Keratinocyte (primary cell): ENCODE data around the gene ZNF2. TPM values are rescaled to one million over a fixed set of nuclear protein-coding genes. Genes with fewer than 3 reads are reported as not detected.

Experiments used
- DNase-seq: peaks from one replicate; pipeline ENCODE4 v3.0.0-alpha.2; 2011; ENCODE audit warnings: low read depth, missing footprints, low spot score
- FAIRE-seq: peaks from 2 replicates; lab custom pipeline; 2011; peaks lifted over from hg19 to GRCh38; lab: Jason Lieb, UNC
- H2AFZ ChIP-seq: 2 replicates; pipeline ENCODE4 v1.6.0; 2012; ENCODE audit warnings: low read length, control low read depth, inconsistent platforms; ENCODE audit not compliant: control insufficient read depth
- H3K27ac ChIP-seq: 2 replicates; pipeline ENCODE4 v1.5.1; 2011; ENCODE audit warnings: low read length; ENCODE audit not compliant: control insufficient read depth, insufficient read depth
- H3K27me3 ChIP-seq: 3 replicates; pipeline ENCODE4 v1.6.0; 2011; ENCODE audit warnings: low read length; ENCODE audit not compliant: control insufficient read depth, insufficient read depth; ENCODE audit errors: extremely low read depth
- H3K36me3 ChIP-seq, 2 experiments: 2 replicates in 1 of 2; 3 replicates in 1 of 2; pipeline ENCODE4 v1.5.1; 2011; ENCODE audit warnings: low read length in 2 of 2, mild to moderate bottlenecking in 1 of 2; ENCODE audit not compliant: control insufficient read depth in 2 of 2, insufficient read depth in 2 of 2; ENCODE audit errors: extremely low read depth in 1 of 2
- H3K4me1 ChIP-seq: 3 replicates; pipeline ENCODE4 v1.5.1; 2011; ENCODE audit warnings: low read length; ENCODE audit not compliant: control insufficient read depth, insufficient read depth; ENCODE audit errors: extremely low read depth
- H3K4me2 ChIP-seq: 3 replicates; pipeline ENCODE4 v1.6.0; 2011; ENCODE audit warnings: low read depth, low read length; ENCODE audit not compliant: control insufficient read depth, insufficient read depth; ENCODE audit errors: extremely low read depth
- H3K4me3 ChIP-seq, 3 experiments: fragments of 200-600 bp in 1 of 3; sonication (generic) in 1 of 3; 2 replicates in 2 of 3; 3 replicates in 1 of 3; pipeline ENCODE4 v1.5.1; 2011 to 2016; ENCODE audit warnings: low read length in 3 of 3, mild to moderate bottlenecking in 3 of 3, control low read depth in 2 of 3, inconsistent platforms in 1 of 3, low read depth in 1 of 3, mixed read lengths in 1 of 3, mixed run types in 1 of 3, moderate library complexity in 1 of 3; ENCODE audit not compliant: control insufficient read depth in 2 of 3, insufficient read depth in 2 of 3; ENCODE audit errors: extremely low read depth in 1 of 3
- H3K79me2 ChIP-seq: 2 replicates; pipeline ENCODE4 v1.6.0; 2012; ENCODE audit warnings: low read length; ENCODE audit not compliant: control insufficient read depth, insufficient read depth
- H3K9ac ChIP-seq: 3 replicates; pipeline ENCODE4 v1.6.0; 2011; ENCODE audit warnings: low read length; ENCODE audit not compliant: control insufficient read depth, insufficient read depth; ENCODE audit errors: extremely low read depth
- H3K9me1 ChIP-seq: 3 replicates; pipeline ENCODE4 v1.6.0; 2011; ENCODE audit warnings: low read length; ENCODE audit not compliant: control insufficient read depth, insufficient read depth; ENCODE audit errors: extremely low read depth
- H3K9me3 ChIP-seq: 2 replicates; pipeline ENCODE4 v1.5.1; 2012; ENCODE audit warnings: low read depth, low read length; ENCODE audit not compliant: control insufficient read depth
- H4K20me1 ChIP-seq: 3 replicates; pipeline ENCODE4 v1.6.0; 2011; ENCODE audit warnings: low read length; ENCODE audit not compliant: control insufficient read depth, insufficient read depth; ENCODE audit errors: extremely low read depth
- CTCF ChIP-seq, 3 experiments: IDR thresholded peaks in 1 of 3; conservative IDR thresholded peaks in 1 of 3; optimal IDR thresholded peaks in 1 of 3; 2 replicates in 2 of 3; 3 replicates in 1 of 3; pipeline versions ENCODE3 to v1.5.1; 2011; ENCODE audit warnings: low read length in 3 of 3, mild to moderate bottlenecking in 3 of 3, moderate library complexity in 2 of 3, control low read depth in 1 of 3, inconsistent platforms in 1 of 3; ENCODE audit not compliant: insufficient read depth in 2 of 3; ENCODE audit errors: extremely low read depth in 1 of 3
- EZH2 ChIP-seq: IDR thresholded peaks from one replicate; pipeline ENCODE4 v1.6.1; 2012; ENCODE audit warnings: inconsistent platforms, mild to moderate bottlenecking, low read length, moderate library complexity
- dilution Hi-C: fragments of 300-500 bp; cut with MboI; formaldehyde crosslinking; loops from one replicate; pipeline ENCODE4 v1.7.0; 2020; ENCODE audit warnings: low sequenced_read_pairs; ENCODE audit not compliant: extremely low pct_ligation_motif_present
- polyA plus RNA-seq, 5 experiments: library from polyadenylated mRNA; depleted of rRNA in 3 of 5; stranded (reverse) in 3 of 5; stranded (forward) in 1 of 5; unstranded in 1 of 5; fragments of >200 nt; gene quantifications; 1 replicate in 1 of 5; 2 replicates in 3 of 5; 3 replicates in 1 of 5; pipeline versions ENCODE4 v1.2.1 to v1.2.3, GENCODE V29; 2011 to 2012; ENCODE audit warnings: missing spikeins in 2 of 5, low read depth in 1 of 5, low replicate concordance in 1 of 5

Gene ZNF2
- polyA plus RNA-seq, 1 donor (not counting 4 experiments of a cell fraction or from before 2014, with no cell fraction given), result 3.1 TPM

DNA sequence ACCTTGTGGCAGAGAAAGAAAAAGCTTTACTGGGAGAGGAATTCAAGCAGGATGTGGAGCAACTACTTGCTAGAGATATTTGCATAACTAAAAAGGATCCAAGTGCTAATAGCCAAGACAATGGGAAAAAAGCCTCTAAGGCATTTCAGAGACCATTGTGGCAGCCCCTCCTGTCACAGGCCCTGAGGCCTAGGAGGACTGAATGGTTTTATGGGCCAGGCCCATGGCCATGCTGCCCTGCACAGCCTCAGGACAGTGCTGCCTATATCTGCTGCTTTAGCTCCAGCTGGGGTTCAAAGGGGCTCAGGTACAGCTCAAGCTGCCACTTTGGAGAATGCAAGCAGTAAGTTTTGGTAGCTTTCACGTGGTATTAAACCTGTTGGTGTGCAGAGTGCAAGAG, 26.9 kb upstream of the ZNF2 start:
- Histone ChIP-seq H3K9me3 (no peaks in the 10 kb centered on the region), H2AFZ (no peak overlapping the region), H3K9ac (no peak overlapping the region), H3K36me3 (no peaks in the 10 kb centered on the region), H3K27ac (no peak overlapping the region), H3K79me2 (no peaks in the 10 kb centered on the region), H3K4me1 (no peaks in the 10 kb centered on the region), H3K4me2 (no peak overlapping the region), H3K4me3 (no peak overlapping the region), H3K27me3 (no peaks in the 10 kb centered on the region), H3K9me1 (no peaks in the 10 kb centered on the region), H4K20me1 (no peaks in the 10 kb centered on the region)
- dilution Hi-C loops, result no loop called here
- FAIRE-seq (no peak), DNase-seq (no peak)
- TF ChIP-seq CTCF (optimal IDR thresholded peaks at IDR 0.05 in 1 of 3, IDR thresholded peaks at IDR 0.05 in 1 of 3, conservative IDR thresholded peaks at IDR 0.05 in 1 of 3; ENCODE audit: extremely low read depth in 1 of 3, insufficient read depth in 2 of 3, low read length in 3 of 3), result no peak
- TF ChIP-seq EZH2, result no peak

DNA sequence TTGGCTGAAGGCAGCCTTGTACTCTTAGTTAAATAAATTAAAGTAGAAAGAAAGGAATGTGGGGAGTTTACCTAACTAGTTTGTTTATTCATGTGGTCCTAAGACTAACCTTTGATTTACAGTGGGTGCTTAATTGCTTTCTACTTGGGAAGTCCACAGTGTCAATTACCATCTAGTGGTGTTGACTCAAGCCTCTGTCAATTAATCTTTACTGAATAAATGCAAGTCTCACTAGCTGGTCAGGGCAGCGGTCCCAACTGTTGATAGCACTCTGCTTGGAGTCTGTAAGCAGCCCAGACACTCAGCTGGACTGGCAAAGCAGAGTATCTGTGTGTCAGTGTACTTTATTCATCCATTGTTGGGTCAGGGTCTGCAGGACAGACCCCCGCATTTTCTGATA, 21.8 kb upstream of the ZNF2 start:
- Histone ChIP-seq H3K4me2 (no peak overlapping the region), H4K20me1 (no peaks in the 10 kb centered on the region), H3K36me3 (no peaks in the 10 kb centered on the region), H3K4me3 (no peak overlapping the region), H3K9me1 (no peaks in the 10 kb centered on the region), H3K9me3 (peaks cover 22% of the 10 kb centered on the region), H3K27ac (no peak overlapping the region), H3K9ac (no peak overlapping the region), H2AFZ (no peak overlapping the region), H3K4me1 (no peaks in the 10 kb centered on the region), H3K27me3 (no peaks in the 10 kb centered on the region), H3K79me2 (no peaks in the 10 kb centered on the region)
- no peak for TF ChIP-seq EZH2
- no peak for TF ChIP-seq CTCF (optimal IDR thresholded peaks at IDR 0.05 in 1 of 3, IDR thresholded peaks at IDR 0.05 in 1 of 3, conservative IDR thresholded peaks at IDR 0.05 in 1 of 3; ENCODE audit: extremely low read depth in 1 of 3, insufficient read depth in 2 of 3, low read length in 3 of 3)
- dilution Hi-C loops, result no loop called here
- FAIRE-seq (no peak), DNase-seq (no peak)
